ENCODE measurements around the gene MYPOP. TPM values are rescaled to one million over a fixed set of nuclear protein-coding genes. Genes with fewer than 3 reads are reported as not detected.
A peak's percentile ranks its signal among the peaks of the same experiment; 100 is the strongest.

Gene MYPOP
- total and polyA plus RNA-seq, 2 of the 13 experiments (the other 11 are each of a cell fraction or from before 2014, with no cell fraction given): 2.3 to 2.7 TPM

DNA sequence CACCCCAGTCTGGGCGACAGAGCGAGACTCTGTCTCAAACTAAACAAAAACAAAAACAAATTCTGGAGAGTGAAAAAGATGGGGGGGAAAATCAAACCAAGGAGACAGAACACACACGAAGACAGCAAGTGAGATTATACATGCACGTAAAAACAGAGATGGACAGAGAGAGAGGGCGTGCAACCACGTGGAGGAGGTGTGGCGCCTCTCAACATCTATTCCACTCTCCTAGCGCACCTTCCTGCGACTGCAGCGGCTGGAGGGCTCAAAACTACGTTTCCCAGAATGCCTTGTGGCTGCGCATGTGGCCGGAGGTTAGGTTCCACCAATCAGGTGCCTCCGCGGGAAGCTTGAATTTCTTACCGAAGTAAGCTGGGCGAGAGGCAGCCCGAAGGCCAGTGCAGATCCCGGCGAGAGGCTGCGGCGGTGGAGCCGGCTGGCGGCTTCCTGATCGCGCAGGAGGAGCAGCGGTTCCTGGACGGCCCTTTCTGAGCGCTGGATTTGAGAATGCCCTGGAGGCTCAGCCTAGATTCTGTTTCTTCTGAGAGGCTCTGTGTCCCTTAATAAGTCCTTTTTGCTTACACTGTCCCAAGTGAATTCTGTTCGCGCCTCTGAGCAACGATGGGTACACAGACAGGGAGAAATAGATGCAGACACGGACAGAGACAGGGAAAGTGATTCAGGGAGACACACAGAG lies 25.3 kb upstream of the MYPOP start (continued):
- TF ChIP-seq, protein P1, sequence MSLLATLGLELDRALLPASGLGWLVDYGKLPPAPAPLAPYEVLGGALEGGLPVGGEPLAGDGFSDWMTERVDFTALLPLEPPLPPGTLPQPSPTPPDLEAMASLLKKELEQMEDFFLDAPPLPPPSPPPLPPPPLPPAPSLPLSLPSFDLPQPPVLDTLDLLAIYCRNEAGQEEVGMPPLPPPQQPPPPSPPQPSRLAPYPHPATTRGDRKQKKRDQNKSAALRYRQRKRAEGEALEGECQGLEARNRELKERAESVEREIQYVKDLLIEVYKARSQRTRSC (CRISPR knock-in tag; IDR thresholded peaks at IDR 0.05; ENCODE audit: low read depth): no peak
- TF ChIP-seq ZNF510 (CRISPR knock-in tag; IDR thresholded peaks at IDR 0.05; ENCODE audit: low read depth) (no peak), ZNF180 (CRISPR knock-in tag; IDR thresholded peaks at IDR 0.05; ENCODE audit: borderline replicate concordance, low read depth) (no peak), CREB3 (CRISPR knock-in tag; IDR thresholded peaks at IDR 0.05) (no peak), AHR (CRISPR knock-in tag; IDR thresholded peaks at IDR 0.05) (0 out of 2 replicates have a peak, but pooled peaks have one; percentile 32), ZNF674 (CRISPR knock-in tag; IDR thresholded peaks at IDR 0.05; ENCODE audit: low read depth) (no peak), CBFB (CRISPR knock-in tag; IDR thresholded peaks at IDR 0.05) (peak; percentile 52; the same call in 1 of the 2 replicates), RNF2 (conservative IDR thresholded peaks at IDR 0.05; ENCODE audit: low read depth) (no peak; the same call in 1 of the 2 replicates), RBM39 (IDR thresholded peaks at IDR 0.05; ENCODE audit: low read depth, low read length, poor library complexity, severe bottlenecking) (no peak), ESRRA (CRISPR knock-in tag; IDR thresholded peaks at IDR 0.05; ENCODE audit: low read depth) (no peak), ZBTB49 (CRISPR knock-in tag; IDR thresholded peaks at IDR 0.05; ENCODE audit: borderline replicate concordance) (no peak), ZNF124 (CRISPR knock-in tag; IDR thresholded peaks at IDR 0.05) (0 out of 2 replicates have a peak, but pooled peaks have one; percentile 36), ATF1 (CRISPR knock-in tag; IDR thresholded peaks at IDR 0.05) (peak; percentile 86), MIER2 (CRISPR knock-in tag; IDR thresholded peaks at IDR 0.05) (peak; percentile 54; the same call in 1 of the 2 replicates), DRAP1 (CRISPR knock-in tag; IDR thresholded peaks at IDR 0.05) (peak; percentile 63; the same call in 1 of the 2 replicates), ZBTB7B (CRISPR knock-in tag; IDR thresholded peaks at IDR 0.05) (no peak), IRF2 (CRISPR knock-in tag; IDR thresholded peaks at IDR 0.05) (peak; percentile 93), MXI1 (IDR thresholded peaks at IDR 0.05; ENCODE audit: borderline replicate concordance, low read depth, low read length) (peak; percentile 91; the same call in 2 of the 3 replicates), SOX6 (IDR thresholded peaks at IDR 0.05) (no peak), SOX6 (CRISPR knock-in tag; IDR thresholded peaks at IDR 0.05) (peak; percentile 39; the same call in 1 of the 2 replicates), ZNF619 (CRISPR knock-in tag; IDR thresholded peaks at IDR 0.05) (no peak), CHCHD3 (CRISPR knock-in tag; IDR thresholded peaks at IDR 0.05) (0 out of 2 replicates have a peak, but pooled peaks have one; percentile 55)
- TF ChIP-seq, protein P2, sequence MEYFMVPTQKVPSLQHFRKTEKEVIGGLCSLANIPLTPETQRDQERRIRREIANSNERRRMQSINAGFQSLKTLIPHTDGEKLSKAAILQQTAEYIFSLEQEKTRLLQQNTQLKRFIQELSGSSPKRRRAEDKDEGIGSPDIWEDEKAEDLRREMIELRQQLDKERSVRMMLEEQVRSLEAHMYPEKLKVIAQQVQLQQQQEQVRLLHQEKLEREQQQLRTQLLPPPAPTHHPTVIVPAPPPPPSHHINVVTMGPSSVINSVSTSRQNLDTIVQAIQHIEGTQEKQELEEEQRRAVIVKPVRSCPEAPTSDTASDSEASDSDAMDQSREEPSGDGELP (IDR thresholded peaks at IDR 0.05; ENCODE audit: borderline replicate concordance, low read depth): peak; percentile 48; the same call in 1 of the 2 replicates
- TF ChIP-seq, protein P3, sequence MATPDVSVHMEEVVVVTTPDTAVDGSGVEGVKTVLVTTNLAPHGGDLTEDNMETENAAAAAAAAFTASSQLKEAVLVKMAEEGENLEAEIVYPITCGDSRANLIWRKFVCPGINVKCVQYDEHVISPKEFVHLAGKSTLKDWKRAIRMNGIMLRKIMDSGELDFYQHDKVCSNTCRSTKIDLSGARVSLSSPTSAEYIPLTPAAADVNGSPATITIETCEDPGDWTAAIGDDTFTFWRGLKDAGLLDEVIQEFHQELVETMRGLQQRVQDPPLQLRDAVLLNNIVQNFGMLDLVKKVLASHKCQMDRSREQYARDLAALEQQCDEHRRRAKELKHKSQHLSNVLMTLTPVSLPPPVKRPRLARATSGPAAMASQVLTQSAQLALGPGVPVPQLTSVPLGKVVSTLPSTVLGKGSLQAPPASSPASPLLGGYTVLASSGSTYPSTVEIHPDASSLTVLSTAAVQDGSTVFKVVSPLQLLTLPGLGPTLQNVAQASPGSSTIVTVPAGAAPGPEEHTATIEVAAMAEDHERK (CRISPR knock-in tag; IDR thresholded peaks at IDR 0.05; ENCODE audit: low read depth): peak; percentile 61
